ENCODE measurements around the gene LSM10. TPM values are rescaled to one million over a fixed set of nuclear protein-coding genes. Genes with fewer than 3 reads are reported as not detected.
A peak's percentile ranks its signal among the peaks of the same experiment; 100 is the strongest.

Gene LSM10
- total RNA-seq, 1 donor from 2014 or later = 62.7 TPM

DNA sequence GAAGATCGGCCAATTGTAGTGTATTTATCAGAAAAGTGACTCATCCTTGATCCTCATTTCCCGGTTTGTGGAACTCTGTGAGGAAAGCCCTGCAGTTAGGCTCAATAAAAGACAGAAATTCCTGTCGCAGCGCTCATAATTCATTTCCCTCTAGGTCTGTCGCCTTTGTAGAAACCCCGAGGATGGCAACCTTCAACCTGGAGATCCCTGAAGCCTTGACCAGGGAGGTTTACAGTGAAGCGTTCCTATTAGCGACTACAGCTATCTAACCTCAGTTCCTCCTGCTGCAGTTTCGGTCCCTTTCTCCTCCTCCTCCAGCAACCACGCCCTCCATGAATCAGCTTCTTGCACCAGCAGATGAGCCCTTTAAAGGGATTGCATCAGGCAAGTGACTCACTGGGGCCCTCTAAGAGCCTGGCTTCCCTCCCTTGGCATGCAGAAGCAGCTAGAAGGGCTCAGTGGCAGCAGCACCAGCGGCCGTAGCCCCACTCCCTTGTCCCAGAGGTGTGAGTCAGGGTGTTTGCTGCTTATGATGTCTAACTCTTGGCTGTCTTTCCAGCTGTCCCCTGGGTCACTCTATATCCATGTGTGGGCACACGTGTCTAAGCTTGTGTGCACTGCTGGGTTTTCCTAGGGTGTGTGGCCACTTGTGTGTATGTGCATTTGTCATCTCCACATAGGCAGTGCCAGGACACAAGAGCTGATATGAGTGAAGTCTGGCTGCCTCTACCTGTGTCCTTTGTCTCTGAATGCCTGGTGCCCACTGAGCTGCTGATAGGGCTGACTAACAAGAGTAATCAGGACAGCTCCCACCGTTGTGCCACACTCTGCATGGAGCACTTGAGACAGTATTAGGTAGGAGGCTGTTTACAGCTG lies 11.2 kb downstream of the LSM10 start:
- ChIA-PET POLR2A (interaction anchor here (1.3 to 5.8 kb wide), 22 partner anchors 7 to 1093 kb away, joined by 3 to 164 read pairs (median 9); partner anchors contain the start of genes EVA1B, LSM10, MAP7D1 and MRPS15), CTCF (interaction anchor here (0.8 to 1.9 kb wide), 8 partner anchors 11 to 224 kb away, joined by 3 to 17 read pairs (median 4); partner anchors contain the start of genes LSM10 and THRAP3)
- Mint-ChIP-seq H3K4me3 (peak overlapping the region; percentile 91), H3K4me1 (peaks cover 89% of the 10 kb centered on the region), H3K36me3 (ENCODE audit: low read depth) (peaks cover 43% of the 10 kb centered on the region), H3K27me3 (no peaks in the 10 kb centered on the region), H3K9me3 (no peaks in the 10 kb centered on the region), H3K27ac (peak overlapping the region; percentile 100)
- DNase-seq = peak; percentile 74
- TF ChIP-seq, protein P1, sequence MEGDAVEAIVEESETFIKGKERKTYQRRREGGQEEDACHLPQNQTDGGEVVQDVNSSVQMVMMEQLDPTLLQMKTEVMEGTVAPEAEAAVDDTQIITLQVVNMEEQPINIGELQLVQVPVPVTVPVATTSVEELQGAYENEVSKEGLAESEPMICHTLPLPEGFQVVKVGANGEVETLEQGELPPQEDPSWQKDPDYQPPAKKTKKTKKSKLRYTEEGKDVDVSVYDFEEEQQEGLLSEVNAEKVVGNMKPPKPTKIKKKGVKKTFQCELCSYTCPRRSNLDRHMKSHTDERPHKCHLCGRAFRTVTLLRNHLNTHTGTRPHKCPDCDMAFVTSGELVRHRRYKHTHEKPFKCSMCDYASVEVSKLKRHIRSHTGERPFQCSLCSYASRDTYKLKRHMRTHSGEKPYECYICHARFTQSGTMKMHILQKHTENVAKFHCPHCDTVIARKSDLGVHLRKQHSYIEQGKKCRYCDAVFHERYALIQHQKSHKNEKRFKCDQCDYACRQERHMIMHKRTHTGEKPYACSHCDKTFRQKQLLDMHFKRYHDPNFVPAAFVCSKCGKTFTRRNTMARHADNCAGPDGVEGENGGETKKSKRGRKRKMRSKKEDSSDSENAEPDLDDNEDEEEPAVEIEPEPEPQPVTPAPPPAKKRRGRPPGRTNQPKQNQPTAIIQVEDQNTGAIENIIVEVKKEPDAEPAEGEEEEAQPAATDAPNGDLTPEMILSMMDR (IDR thresholded peaks at IDR 0.05) = no peak
- intact Hi-C loops (cut with micrococcal nuclease) = loop anchor here (1.0 to 5.0 kb wide), 11 partner anchors 11 to 1309 kb away; partner anchors contain the start of genes ADPRS, AGO3, CDCA8 and LSM10
- peak; percentile 56 for ATAC-seq (ENCODE audit: low read depth)

DNA sequence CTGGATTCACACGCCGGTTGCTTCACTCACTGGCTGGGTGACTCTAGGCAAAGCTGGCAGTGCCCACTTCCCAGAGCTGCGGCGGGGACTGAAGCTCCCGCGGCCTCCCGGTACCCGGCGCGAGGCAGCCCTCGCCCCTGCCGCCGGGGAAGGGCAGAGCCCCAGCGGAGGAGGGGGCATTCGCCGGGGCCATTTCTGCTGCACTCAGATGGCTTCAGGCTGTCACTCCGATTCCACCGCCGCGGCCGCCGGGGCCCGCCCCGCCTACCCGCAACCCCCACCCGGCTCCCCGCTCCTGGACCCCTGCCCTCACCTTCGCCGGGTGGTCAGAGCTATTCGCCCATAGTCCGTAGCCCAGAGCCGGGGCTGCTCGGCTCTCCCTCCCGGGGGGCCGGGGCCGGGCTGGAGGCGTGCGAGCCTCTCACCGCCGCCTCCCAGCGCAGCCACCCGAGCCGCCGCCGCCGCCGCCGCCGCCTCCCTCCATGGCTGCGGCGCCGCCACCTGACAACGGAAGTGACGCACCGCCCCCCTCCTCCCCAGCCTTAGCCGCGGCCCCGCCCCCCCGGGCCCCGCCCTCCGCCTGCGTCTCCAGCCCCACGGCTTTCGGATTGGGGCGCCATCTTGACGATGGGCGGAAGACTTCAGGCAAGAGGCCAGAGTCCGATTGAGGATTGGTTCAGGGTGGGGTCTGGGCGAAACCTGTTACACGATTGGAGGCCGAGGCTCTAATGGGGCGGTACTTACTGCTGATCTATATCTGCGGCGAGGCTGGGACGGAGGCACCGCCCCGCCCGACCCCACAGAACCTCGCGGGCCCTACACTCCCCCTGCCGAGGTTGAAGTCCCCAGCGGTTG lies 12.1 kb downstream of the LSM10 start, which contains the start of gene STK40:
TSS of gene STK40 (minus strand) at position 515 of the 855 bp plus-strand sequence. CDS start 24,592 bp downstream, outside the sequence.
- Mint-ChIP-seq H3K27me3 (no peaks in the 10 kb centered on the region), H3K4me1 (peaks cover 88% of the 10 kb centered on the region), H3K4me3 (peak within 1 kb of the TSS; percentile 91), H3K9me3 (no peaks in the 10 kb centered on the region), H3K27ac (peak within 1 kb of the TSS; percentile 100), H3K36me3 (ENCODE audit: low read depth) (peaks cover 42% of the 10 kb centered on the region)
- ChIA-PET CTCF (interaction anchor here (0.7 to 1.9 kb wide), 6 partner anchors 12 to 43 kb away, joined by 3 to 17 read pairs (median 6); partner anchors contain the start of gene LSM10), POLR2A (interaction anchor here (0.6 to 5.8 kb wide), 31 partner anchors 8 to 1094 kb away, joined by 3 to 164 read pairs (median 8); partner anchors contain the start of genes EVA1B, LSM10, MAP7D1 and MRPS15)
- intact Hi-C loops (cut with micrococcal nuclease) = loop anchor here (1.0 to 5.0 kb wide), 11 partner anchors 12 to 1308 kb away; partner anchors contain the start of genes ADPRS, AGO3, CDCA8 and LSM10
- TF ChIP-seq, protein P1 (IDR thresholded peaks at IDR 0.05) = no peak
- peak; percentile 83 for ATAC-seq (ENCODE audit: low read depth)
- peak; percentile 88 for DNase-seq

DNA sequence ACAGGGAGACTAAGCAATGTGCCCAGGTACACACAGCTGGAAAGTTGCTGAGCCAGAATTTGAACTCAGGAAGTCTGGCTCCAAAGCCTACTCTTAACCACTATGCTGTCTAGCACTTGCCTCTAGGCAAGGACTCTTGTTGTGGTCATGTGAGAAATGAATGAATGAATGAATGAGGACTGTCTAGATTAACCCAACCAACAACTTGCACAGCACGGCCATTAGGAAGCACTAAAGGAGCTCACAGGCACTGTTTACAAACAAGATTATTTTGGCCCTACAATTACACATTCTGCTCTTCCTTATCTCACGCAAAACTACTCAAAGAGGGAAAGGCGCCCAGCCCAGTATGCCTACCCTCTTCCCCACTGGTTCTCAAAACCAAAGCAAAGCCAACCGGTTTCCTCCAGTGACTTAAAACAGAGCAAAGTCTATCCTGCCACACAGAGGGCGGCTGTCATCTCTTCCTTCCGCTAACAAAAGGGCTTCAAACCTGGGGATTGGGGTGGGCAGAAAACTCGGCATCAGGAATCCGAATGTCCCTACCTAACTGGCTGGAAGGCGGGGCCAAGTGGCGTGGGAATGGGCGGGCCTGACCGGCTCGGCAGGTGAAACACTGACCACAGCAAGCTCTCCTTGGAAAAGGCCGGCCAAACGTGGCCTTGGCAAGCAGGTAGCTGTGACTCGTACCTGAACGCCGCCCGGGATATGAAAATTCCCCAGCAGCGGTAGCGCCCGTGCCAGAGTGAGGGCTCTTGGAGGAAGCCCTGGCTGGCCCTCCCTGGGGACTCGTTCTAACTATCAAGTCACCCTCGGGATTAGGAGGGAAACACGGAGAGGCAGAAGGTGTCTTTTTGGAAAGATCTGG lies 12.9 kb downstream of the LSM10 start:
- intact Hi-C loops (cut with micrococcal nuclease) = loop anchor here (5.0 kb wide), 3 partner anchors 237 to 1307 kb away; partner anchors contain the start of genes AGO3, TRAPPC3 and ZMYM1
- Mint-ChIP-seq H3K9me3 (no peaks in the 10 kb centered on the region), H3K4me1 (peaks cover 88% of the 10 kb centered on the region), H3K4me3 (peak overlapping the region; percentile 91), H3K36me3 (ENCODE audit: low read depth) (peaks cover 39% of the 10 kb centered on the region), H3K27ac (peak overlapping the region; percentile 86), H3K27me3 (no peaks in the 10 kb centered on the region)
- ATAC-seq (ENCODE audit: low read depth) (no peak), DNase-seq (no peak)
- TF ChIP-seq, protein P1 (IDR thresholded peaks at IDR 0.05) = no peak
- POLR2A ChIA-PET = interaction anchor here (0.6 to 3.2 kb wide), 14 partner anchors 7 to 236 kb away, joined by 3 to 26 read pairs (median 4); partner anchors contain the start of genes LSM10, MAP7D1 and TRAPPC3
- CTCF ChIA-PET = interaction anchor here (0.7 to 1.7 kb wide), 3 partner anchors 13 to 42 kb away, joined by 3 to 6 read pairs (median 3); no protein-coding TSS in a partner anchor

DNA sequence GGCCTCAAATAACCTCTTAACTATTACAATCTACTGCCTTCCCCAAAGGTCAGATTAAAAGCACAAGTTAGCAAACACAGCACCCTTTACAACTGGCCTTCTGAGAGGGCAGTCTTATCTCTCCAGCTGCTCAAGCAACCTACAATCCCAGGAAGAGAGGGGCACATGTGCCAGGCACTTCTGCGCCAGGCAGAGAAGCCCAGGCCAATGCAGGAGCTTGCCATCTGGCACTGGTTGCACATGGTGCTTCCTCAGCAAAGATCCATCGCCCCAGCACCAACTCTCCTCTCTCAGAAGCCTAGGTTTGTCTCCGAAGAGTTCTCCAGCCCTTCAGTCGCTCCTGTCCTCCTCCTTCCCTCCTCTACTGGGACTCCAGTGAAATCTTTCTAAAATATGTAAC lies 14.5 kb downstream of the LSM10 start:
- intact Hi-C loops (cut with micrococcal nuclease) = no loop called here
- TF ChIP-seq, protein P1 (IDR thresholded peaks at IDR 0.05) = no peak
- no peaks in the 10 kb centered on the region for H3K27me3 Mint-ChIP-seq
- POLR2A ChIA-PET = interaction anchor here (1.0 to 2.2 kb wide), 2 partner anchors 14 to 233 kb away, joined by 3 to 5 read pairs; no protein-coding TSS in a partner anchor
- H3K36me3 Mint-ChIP-seq (ENCODE audit: low read depth) = peaks cover 40% of the 10 kb centered on the region
- DNase-seq (no peak), ATAC-seq (ENCODE audit: low read depth) (no peak)
- CTCF ChIA-PET = interaction anchor here (1.3 kb wide), 1 partner anchor 16 kb away, joined by 3 read pairs; no protein-coding TSS in a partner anchor
- H3K4me1 Mint-ChIP-seq = peaks cover 83% of the 10 kb centered on the region
- H3K4me3 Mint-ChIP-seq = peak overlapping the region; percentile 91
- no peaks in the 10 kb centered on the region for H3K9me3 Mint-ChIP-seq
- peak overlapping the region; percentile 61 for H3K27ac Mint-ChIP-seq

All from activated B cell treated with CpG ODN at 0.5 μM for 24 hours (primary cell).